HG03025 (cell line): ENCODE results near the gene KMO.

Experiments used
- ATAC-seq: cut with Tn5 transposase; IDR thresholded peaks from one replicate; pipeline ENCODE4 v1.9.1; 2021; ENCODE audit warnings: mild to moderate bottlenecking, moderate library complexity; ENCODE audit not compliant: unreplicated experiment, low FRiP score

The KMO gene

DNA sequence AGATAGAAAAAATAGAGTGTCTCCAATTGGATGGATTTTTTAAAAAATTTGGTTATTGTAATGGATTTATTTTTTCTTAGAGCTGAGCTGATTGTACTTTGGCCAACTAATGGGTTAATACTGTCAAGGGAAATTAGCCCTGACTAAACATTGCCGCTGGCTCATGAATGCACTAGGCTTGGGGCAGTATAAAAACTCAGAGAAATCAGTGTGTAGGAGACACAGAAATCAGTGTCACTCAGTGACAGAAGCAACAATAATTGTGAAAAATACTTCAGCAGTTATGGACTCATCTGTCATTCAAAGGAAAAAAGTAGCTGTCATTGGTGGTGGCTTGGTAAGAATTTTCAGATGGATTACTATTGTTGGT is at the start of gene KMO:
Gene KMO, plus strand, starts transcription at position 217 of the 370 bp plus-strand sequence. Its CDS starts 67 bp downstream, at position 284.
- peak; percentile 28 for ATAC-seq

DNA sequence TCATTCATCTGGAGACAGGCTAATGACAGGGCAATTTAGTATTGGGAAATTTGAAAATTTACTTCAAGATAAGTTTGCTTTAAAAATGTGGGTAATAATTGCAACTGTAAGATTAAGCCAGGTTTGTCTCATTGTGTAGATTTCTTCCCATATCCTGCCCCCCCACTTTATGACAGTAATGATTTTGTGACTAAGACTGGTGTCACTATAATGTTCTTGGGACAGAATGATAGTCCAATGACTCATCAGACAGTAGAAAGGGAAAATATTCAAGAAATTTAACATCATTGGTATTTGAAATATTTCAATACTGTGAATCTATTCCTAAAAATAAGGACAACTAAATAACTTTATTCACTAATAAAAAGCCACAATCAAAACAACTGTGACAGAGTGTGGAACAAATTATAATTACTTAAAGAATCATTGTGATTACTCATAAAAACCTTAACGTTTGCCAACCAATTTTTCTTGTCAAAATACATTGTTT is 49.4 kb upstream of the KMO start:
- ATAC-seq, result no peak

DNA sequence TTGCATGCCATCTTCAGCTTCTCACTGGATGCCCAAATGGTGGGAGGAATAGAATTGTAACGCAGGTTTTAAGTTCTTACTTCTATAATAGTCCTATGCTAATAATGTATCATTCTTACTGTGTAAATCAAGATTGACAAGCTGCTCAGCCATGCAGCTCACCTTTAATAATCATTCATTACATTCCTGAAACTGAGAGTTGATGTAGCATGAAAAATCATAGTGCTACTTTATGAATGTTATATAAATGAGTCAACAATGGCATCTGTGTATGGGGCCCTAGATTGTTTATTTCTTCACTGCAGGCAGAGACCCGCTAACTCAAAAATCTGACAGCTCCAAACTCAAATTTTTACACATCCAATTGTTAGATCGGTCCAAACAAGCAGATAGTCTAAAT is 47.0 kb upstream of the KMO start:
- ATAC-seq, result peak; percentile 59

DNA sequence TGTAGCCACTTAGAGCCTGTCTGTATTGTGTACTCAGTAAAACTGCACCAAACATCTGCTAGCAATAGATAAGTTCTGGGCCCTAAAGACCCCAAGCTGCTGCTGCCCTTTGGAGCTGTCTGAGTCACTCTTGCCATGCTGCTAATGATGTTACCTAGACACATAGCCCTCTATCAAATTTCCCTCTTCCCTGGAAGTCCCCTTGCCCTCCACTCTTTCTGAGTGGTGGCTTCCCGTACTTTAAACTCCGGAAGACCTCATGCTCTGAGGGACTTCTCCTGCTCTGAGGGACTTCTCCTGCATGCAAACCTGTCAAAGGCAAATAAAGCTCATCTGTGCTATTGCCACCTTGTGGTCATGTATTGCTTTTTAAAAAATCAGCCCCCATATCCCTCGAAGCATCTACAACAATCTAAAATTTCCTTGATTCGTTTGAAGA is 46.6 kb upstream of the KMO start:
- peak; percentile 53 for ATAC-seq

DNA sequence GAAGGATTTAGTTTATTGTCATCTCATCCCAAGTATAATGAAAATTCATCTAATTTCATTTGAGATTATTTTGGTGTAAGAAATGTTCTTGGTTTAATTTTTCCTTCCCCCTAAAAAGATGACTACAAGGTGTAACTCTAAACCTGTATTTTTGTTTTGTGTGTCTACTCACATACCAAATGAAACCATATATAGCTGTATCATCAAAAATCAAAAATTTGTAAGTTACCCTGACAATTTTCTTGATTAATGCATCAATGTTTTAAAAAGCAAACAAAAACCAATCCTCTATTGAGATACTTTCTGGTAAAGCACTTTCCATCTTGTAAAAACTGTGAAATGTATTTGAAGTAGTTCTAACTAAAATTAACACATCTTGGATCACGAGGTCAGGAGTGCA is 43.4 kb upstream of the KMO start:
- ATAC-seq, result no peak

DNA sequence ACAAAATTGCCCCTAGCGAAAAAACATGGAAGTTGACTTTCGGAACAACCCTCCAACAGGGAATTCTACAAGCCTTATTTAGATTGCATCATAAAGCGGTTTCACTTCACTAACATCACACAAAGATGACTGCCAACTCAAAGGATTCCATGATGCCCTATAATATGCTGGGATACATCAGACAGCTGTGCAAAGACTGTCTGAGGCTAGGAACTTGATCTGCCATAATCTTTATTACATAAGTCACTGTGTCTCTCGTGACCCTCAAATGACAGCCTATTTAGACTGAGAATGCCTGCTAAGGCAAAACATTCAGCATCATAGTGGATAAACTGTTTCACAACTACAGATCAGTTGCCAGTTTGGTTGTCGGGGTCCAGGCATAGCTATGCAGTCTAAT is 36.4 kb upstream of the KMO start:
- no peak for ATAC-seq

DNA sequence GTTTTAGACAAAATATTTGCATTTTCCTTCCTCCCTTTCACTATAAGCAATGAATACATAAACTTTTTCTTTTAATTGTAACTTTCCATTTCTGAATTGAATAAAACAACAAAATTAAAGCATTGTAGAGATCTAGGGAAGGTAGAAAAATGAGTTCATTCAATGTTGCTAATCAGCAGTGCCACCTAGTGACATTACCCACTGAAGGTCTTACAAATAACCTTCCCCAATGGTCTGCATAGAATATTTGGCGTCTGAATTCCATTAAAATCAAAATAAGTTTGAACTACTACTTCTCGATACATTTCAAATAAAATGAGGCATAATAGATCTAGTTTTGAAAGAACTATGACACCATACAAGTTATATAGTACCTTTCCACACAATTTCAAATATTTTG is 32.3 kb upstream of the KMO start:
- no peak for ATAC-seq

DNA sequence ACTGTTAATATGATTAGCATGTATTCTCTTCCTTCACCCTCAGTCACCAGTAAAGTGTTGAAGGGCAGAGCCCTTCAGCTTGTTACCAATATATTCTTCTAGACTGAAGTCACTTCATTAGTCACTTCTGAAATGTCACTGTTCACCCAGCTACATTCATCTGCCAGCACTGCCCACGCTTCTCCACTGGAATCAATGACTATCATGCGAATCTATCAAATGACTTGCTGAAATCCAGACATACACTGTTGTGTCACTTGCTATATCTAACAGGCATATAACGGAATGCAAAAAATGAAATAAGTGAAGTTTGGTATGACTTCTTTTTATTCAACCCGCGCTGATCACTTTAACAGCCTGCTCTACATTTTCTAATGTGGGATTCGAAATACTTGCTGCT is 28.7 kb upstream of the KMO start:
- no peak for ATAC-seq

DNA sequence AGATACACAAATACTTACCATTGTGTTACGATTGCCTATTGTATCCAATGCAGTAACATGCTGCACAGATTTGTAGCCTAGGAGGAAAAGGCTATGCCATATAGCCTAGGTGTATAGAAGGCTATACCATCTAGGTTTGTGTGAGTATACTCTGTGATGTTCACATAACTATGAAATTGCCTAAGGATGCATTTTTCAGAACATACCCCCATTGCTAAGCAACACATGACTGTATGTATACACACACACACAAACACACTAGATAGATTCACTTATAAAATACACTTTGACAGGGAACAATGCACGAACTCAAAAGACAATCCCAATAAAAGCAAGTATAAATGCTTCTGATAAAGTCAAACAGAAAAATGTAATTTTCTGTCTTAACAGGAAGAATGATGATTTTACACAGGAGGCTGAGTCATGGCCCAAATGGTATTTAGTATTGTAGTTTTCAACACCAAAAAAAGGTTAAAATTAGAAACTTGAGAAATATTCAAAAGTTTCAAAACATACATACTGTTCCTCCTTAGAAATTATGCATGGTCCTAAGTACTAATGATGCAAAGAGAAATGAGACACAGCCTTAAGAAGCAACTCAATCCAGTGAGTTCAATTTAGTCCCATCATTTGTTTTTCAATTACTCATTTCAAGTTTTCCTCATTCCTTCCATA is 24.9 kb upstream of the KMO start:
- no peak for ATAC-seq

DNA sequence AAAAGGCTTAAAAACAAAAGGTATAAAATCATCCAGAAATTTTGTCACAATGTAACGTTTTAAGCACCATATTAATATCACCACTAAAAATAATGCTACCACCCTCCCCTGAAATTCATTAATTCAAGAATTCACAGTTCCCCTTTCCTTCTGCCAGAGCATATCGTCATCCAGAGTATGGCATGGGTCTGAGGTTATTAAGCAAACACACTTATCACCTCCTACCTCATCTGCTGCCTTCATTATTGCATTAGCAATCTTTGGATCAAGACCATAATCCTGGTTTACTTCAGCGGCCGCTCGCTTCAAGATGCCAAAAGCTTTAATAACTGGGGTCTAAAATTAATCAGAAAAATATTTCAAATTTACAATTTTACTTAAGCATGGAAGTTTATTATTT is 18.8 kb upstream of the KMO start:
- ATAC-seq, result no peak

DNA sequence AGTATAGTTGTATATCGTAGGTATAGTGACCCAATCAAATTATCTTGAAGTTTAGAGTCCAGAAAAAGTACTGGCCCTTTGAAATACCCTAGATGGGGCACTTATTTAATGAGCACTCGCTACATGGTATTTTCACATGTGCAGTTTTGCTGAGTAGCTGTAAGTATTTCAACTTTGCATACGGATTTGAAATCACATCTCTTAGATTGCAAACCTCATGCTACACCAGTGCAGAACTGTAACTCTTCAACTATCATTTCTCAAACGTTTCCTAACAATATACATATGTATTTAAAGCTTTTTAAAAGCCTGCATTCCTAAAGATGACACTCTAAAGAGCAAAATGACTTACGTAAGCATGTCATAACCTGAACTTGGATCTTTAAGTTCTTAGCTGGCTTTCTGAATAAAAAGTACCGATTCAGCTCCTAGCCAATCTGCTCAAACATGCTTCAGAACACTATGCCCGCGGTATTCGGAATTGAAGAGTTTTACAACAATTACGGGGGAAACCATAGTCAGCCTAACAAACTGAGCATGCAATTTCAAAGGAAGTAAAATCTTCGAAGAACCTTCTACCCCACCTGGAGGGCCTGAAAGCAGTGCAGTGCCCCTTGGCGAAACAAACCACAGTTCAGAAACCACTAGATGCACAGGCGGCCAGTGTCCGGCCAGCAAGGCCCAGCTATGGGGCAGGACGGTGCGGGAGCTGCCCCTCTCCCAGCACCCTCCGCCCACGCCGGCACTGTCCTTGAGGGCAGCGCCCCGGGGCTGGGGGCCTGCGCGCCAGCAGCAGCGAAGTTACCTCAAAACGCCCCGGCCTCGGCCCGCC is 13.5 kb upstream of the KMO start:
- peak; percentile 30 for ATAC-seq

DNA sequence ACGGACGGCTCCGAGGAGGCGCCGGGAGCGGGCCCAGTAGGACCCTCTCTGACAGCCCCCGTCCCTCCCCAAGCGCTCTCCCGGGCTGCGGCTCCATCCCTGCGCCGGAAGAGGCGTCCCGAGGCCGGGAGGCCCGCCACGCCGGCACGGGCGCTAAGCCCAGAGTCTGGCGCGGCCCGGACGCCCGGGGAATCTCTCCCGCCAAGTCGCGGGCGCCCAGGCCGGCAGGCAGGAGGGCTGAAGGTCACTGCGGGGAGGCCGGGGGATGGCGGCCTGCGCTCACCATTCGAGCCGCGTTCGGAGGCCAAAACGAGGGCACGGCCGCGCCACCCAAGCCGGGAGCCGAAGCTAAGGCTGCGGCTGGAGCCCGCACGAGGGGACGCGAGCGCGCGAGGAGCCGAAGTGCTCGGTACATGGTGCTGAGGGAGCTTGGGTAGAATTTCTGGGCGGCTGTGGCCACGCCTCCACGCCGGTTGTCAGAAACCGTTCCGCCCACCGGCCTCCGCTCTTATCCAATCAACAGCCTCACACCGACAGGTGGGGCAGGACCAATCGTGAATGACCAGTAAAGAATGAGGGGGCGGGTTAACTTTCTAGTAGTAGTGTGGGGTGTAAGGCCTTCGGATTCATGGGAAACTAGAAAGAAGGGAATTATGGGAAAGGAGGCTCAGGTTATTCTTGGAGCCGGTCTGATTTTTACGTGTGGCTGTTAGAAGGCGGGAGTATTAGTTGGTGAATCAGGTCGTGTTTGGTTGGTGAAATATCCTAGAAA is 12.7 kb upstream of the KMO start, which contains the start of gene FH:
Gene FH, minus strand, starts transcription at position 448 of the 772 bp plus-strand sequence. Its CDS starts 33 bp downstream, at position 415.
- ATAC-seq, result peak; percentile 97

DNA sequence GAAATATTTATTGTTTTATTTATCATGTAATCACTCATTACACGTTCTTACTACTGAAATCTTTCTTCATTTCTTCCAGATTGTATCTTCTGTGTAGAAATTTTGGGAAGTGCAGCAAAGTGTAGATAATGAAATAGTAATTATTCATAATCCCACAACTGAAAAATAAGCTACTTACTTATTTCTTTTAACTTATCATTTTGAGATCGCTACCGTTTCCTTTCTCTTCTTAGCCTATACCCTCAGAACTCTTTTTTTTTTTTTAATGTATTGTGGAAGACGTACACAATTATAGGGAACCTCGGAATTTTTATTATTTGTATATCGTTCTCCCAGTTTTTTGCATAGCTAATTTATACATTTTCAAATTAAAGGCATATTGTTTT is 12.1 kb upstream of the KMO start:
- no peak for ATAC-seq

DNA sequence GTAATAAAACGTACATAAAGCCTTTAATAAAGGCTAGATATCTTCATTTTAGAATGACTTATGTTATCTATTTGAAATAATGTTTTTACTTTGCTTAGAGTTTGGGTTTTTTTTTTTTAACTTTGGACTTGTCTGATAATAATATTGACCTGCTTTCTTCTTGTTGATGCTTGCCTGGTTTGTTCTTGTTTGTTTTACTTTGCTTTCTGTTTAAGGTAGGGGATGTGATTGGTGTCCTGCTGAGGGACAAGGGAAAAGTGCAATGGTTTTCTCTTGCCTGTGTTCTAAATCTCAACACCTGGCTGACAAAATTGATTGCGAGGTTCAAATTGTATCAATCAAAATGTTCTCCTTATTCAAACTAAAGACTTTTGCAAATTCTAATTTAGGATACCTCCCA is 10.5 kb upstream of the KMO start:
- no peak for ATAC-seq

DNA sequence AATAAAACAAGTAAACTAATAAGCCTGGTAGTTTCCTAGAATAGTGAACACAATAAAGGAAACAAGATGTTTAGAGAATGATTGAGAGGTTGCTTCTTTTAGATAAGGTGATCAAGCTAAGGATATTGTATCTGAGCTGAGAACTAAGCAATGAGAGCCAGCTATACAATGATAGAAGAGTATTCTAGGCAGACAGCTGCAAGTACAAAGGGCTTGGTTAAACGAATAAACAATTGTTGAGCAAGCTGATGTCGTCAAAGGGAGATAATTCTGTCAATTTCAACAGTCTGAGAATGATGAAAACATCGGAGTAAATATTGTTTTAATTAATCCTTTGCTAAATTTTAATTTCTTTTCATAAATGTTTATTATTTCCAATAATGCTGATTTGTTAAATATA is 7.2 kb upstream of the KMO start:
- ATAC-seq, result no peak

DNA sequence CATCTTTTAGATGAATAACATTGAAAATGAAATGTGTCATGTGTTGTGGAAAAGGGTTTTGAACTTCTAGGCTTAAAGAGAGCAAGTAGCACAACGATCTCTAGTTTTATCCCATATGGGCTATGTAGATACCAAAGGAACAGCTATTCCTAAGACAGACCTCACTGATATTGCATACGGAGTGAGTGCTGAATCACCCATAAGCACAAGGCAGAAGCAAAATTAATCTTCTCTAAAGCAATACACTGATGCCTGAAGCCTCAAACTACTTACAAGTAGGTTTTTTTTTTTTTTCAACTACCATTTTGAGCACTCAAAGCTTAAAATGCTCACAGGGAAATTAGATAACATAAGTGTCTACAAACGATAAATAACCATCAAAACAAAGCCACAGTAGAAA is 5.0 kb upstream of the KMO start:
- ATAC-seq, result no peak

DNA sequence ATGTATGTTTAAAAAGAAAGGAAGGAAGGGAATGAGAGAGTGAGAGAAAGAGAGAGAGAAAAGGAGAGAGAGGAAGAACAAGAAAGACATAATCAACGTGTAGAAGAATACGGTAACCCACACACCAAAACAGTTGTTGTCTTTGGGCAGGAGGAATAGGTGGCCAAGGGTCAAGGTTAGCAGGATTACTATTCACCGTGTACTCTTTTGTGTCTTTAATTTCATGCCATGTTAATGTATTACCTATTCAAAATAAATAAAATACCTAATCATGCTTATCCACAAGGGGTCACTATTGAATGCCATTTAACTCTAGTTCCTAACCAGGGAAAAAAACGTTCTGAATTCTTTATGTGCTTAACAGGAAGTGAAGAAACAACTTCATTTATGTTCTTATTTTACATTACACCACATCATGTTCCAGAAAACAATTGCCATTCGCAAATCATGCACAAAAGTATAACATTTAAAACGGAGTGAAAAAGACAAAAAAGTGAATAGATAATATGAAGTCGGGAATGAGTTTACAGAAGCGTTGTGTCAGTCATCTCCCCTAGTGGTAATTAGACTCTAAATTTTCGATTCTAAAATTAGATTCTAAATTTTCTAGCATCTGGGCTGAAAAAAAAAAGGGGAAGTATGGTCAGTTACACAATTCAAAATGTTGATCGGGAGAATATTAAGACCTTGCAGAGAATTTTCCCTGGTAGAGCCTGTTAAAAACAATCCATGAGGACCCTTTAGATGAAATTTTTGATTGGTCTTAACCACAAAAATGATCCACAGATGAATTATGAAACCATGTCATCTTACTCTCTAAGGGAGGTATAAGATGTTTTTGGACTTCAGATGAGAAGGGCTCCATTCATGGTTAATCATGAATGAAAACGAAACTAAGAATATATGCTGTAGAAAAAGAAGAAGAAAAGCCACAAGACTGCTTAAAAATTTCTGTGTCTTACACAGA is 700 bp upstream of the KMO start:
- peak; percentile 55 for ATAC-seq

DNA sequence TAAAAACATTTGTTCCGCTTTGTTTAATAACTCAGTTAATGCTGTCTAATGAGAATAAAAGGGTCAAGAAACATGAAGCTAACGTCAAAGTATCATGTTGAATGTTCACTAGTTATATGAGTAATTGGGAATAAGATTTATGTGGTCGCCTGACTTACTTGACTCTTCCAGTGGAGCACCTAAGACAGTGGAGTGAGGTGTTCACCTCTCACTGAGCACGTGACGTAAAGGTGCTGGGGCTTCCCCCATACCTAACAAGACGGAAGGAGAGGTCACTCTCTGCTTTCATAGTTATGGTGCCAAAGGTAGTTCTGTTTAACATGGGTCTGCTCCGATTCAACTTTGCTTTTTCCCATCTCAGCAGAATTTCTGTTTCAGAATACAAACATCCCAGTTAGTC is 686 bp downstream of the KMO start:
- peak; percentile 61 for ATAC-seq

DNA sequence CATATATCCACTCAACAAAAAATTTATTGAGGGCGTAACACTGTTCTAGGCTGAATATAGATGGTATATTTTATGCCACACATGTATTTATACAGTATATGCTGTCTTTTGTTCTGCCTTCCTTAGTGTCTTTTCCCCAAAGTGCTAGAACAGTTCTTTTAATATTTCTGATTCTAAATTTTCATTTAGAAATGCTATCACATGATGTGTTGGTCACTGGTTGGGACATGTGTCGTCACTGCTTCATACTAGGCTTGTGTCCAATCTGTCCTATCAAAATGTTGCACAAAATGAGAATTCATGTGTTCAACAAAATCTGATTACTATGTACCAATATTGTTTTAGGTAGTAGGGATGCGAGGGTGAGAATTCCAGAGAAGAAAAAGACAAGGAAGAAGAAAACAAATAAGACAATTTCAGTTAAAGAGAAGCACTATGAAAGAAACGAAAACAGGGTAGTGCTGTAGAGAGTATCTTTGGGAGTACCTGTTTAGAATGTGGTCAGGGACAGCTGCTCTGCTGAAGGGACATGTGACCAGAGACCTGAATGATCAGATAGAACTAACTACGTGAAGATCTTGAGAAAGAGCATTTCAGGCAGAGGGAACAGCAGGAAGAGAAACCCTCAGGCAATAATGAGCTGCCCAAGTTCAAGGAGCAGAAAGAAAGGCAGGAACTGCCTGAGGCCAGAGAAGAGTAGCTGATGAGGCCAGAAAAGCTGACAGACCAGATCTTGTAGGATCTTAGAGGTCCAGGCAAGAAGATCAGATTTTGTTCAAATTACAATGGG is 1.3 kb downstream of the KMO start:
- peak; percentile 46 for ATAC-seq
